Cardiac septum (tissue), 1 donor: ENCODE results near the gene CUX1. TPM values are rescaled to one million over a fixed set of nuclear protein-coding genes. Genes with fewer than 3 reads are reported as not detected.
"Not testable (repeated sequence)": the region's sequence is repeated elsewhere in the genome, so short reads cannot be mapped to it uniquely, and the experiment has no call there.

Experiments used
- DNase-seq: peaks from one replicate; pipeline ENCODE4 v3.0.0-alpha.2; 2020; ENCODE audit warnings: low spot score
- intact Hi-C: fragments of 100-400 bp; cut with DNase I; formaldehyde crosslinking; loops from one replicate; pipeline ENCODE4 v1.14.0; 2022
- total RNA-seq: library from RNA; stranded (reverse); fragmentation: NEBNext Ultra II Directional; extraction: Animal tissue kit (Norgen Biotek cat#: 25700); gene quantifications from one replicate; pipeline ENCODE4 v1.2.1, GENCODE V29; 2021
- donor health status: DM: no; HTN: no; CAD: no.

The CUX1 gene
- total RNA-seq, 1 donor from 2014 or later = 171 TPM

- no peak for DNase-seq
- intact Hi-C loops = no loop called here
Measured at GRCh38 chr7:101983147-101983811, 165.9 kb downstream of the CUX1 start.

GRCh38 chr7:101984133-101984879 is 166.9 kb downstream of the CUX1 start:
- DNase-seq = no peak
- intact Hi-C loops = no loop called here

DNA sequence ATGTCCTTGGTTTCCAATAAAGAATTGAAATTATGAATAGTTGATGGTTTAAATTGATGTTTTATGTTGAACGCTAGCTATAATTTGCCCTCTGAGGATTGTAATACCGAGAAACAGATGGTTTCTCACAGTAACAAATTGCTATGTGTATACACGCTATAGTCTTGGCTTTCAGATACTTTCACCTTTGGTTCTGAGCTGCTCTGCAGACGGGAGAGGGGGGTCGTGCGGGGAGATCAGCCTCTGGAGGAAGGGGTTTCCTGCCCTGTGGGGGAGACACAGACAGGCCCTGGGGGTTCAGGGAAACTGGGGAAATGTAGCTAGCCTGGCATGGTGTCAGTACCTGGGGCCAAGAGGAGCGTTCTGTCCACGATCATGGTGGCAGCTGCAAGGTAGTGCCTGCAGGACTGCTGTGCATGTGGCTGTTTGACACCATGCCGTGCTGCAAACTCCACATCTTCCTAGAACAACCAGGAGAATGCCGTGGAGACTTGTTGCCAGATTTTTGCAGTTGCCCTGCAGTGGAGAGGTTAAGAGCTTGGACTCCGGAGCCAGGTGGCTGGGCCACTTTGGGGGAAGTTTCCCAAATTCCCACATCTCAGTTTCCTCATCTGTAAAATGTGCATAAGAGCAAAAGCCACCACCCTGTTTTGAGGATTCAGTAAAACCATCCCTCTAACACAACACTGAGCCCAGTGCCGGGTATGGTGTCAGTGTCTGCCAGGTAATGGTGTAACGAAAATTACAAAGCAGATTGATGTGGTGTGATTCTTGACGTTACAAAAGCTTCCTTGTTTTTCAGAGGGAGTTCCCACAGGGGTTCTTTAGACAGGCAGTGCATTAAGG is 167.9 kb downstream of the CUX1 start:
- intact Hi-C loops = no loop called here
- no peak for DNase-seq

- no peak for DNase-seq
- intact Hi-C loops = no loop called here
Measured at GRCh38 chr7:101985903-101986734, 168.7 kb downstream of the CUX1 start.

DNA sequence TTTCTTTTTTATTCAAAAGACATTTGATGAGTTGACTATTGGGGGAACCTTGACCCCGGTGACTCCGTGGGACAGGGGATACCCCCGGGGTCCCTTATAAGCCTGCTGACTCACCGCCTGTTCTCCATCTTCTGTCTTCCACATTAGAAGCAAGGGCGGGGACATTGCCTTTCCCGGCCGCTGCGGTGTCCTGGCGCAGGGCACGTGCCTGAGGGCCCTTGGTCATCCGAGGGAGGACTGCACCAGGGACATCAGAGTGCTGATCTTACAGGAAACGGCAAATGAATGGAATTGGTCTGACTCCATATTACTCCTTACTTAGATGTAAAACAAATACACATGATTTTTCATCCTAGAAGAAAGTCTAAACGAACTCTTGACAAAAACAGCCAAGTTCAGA is 170.1 kb downstream of the CUX1 start:
- intact Hi-C loops = no loop called here
- DNase-seq = no peak

DNA sequence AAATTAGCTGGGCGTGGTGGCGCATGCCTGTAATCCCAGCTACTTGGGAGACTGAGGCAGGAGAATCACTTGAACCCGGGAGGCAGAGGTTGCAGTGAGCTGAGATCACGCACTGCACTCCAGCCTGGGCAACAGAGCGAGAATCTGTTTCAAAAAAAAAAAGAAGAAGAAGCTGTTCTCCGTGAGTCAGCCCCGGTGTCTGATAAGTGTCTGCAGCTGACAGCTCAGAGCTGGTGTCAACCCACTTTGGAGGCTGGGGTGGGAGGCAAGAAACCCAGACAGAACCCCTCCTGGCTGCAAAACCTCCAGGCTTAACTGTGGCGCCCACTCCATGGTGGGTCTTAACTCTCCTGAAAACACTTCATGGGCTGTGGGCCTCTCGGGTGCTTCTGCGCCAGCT is 170.6 kb downstream of the CUX1 start:
- DNase-seq, intact Hi-C loops: not testable (repeated sequence)

DNA sequence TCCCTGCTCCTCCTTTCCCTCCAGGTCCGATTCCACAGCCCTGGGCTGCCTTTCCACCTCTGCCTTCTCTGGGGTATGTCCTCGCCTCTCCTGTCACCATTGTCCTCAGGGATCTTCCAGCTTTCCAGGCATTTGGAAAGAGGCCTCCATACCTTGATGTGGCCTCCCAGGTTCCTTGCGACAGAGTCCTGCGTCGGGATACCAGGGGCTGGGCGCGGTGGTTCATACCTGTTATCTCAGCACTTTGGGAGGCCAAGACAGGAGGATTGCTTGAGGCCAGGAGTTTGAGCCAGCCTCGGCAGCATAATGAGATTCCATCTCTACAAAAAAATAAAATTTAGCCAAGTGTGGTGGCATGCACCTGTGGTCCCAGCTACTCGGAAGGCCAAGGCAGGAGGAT is 171.1 kb downstream of the CUX1 start:
- intact Hi-C loops = no loop called here
- no peak for DNase-seq

GRCh38 chr7:101989101-101989500 is 171.7 kb downstream of the CUX1 start:
- intact Hi-C loops = no loop called here
- DNase-seq = no peak

DNA sequence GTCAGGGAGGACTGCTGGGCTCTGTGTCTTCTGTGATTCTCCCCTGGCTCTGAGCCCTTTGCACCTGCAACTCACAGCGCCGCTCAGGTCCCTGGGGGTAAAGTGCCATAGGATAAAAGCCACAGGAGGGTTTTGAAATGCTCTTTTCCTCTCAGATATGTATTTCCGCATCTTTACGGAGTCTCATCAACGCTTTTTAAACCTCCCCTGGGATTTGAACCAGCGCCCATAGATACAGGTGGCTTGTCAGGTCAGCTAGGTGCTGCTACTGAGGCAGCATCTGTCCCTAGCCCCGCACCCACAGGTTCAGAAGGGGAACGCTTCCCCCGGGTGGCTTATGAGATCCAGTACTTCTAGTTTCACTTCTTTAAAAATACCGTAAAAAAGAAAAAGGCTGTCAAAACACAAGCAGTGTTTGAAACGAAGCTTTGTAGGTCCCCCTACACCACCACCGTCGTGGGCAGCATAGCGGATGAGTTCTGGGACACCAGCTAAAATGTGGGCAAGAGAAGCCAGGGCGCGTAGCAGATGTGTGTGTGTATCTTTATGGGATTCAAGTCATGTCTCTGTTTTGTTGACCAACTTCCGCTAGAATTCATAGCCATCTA is 173.5 kb downstream of the CUX1 start:
- no peak for DNase-seq
- intact Hi-C loops = no loop called here

GRCh38 chr7:101991860-101992259 is 174.4 kb downstream of the CUX1 start:
- no peak for DNase-seq
- intact Hi-C loops = no loop called here

DNA sequence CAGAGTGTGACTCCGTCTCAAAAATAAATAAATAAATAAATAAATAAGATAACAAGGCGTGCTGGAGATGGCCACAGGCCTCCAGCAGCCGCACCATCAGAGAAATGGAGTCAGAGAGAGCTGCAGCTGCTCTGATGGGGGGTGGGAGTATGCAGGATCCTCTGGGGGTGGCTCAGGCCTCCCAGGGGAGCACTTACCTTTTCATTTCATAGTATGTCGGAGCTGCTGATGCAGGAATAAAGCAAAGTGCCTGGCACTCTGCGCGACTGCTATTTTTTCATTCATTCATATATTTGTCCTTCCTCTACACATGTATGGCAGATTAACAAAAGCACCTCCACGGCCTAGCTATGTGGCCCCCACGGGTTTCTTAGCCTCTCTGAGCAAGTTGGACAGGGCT is 175.9 kb downstream of the CUX1 start:
- DNase-seq = no peak
- intact Hi-C loops = no loop called here

GRCh38 chr7:101995121-101995520 is 177.7 kb downstream of the CUX1 start:
- DNase-seq = no peak
- intact Hi-C loops = no loop called here

DNA sequence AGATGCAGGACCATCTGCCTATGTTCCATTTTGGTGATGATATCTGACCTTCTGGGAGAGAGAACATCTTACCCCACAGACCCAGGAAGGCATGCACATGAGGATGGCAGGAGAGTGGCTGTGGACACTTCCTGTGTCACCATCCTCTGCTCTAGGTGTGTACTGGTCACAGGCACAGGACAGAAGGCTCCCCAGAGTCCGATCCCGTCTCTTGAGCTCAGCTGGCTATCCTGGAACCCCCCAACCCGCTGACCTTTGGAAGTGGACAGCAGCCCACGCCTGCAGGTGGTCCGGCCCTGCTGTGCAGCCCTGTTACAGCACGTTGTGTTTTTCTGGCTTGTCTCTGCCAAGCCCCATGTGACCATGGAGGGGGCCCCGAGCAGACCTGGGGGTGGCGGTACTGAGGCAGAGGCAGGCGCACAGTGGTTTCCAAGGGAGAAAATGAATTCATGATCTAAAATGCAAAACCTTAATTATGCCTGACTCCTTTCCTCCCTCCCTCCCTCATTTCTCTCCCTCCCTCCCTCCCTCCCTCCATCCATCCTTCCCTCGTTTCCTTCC is 178.8 kb downstream of the CUX1 start:
- intact Hi-C loops = no loop called here
- DNase-seq = no peak

DNA sequence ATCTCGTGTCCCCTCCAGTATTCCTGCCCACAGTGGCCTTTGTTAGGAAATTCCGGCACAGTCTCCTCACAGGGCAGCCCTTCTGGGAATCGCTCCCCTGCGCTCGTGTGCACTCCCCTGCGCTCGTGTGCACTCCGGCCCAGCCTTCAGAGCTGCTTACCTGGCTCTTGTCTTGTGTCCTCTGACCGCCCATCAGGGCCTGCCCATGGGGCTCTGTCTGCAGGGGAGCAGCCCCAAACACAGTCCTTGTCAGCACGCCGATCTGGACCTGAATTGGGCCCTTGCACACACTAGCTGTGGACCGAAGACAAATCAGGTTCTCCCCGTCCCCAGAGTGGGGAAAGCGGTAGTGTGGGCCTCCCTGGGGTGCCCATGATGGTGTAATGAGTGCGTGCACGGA is 179.4 kb downstream of the CUX1 start:
- no peak for DNase-seq
- intact Hi-C loops = no loop called here

GRCh38 chr7:101998029-101998905 is 180.8 kb downstream of the CUX1 start:
- intact Hi-C loops = no loop called here
- no peak for DNase-seq

DNA sequence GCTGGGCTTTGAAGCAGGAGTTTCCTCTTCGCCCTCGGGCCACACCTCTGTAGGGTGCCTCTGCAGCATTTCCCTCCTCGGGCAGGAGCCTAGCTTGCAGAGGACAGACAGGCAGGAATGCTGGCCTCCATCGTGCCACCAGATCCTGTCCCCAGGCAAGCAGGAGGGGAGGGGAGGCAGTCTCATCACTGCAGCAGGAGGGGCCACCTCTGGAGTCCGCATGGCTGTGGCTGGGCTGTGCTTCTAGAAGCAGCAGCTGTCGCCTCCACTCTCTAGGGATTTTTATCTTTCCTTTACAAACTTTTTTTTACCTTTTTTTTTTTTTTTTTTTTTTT is 181.4 kb downstream of the CUX1 start:
- no peak for DNase-seq
- intact Hi-C loops = no loop called here

DNA sequence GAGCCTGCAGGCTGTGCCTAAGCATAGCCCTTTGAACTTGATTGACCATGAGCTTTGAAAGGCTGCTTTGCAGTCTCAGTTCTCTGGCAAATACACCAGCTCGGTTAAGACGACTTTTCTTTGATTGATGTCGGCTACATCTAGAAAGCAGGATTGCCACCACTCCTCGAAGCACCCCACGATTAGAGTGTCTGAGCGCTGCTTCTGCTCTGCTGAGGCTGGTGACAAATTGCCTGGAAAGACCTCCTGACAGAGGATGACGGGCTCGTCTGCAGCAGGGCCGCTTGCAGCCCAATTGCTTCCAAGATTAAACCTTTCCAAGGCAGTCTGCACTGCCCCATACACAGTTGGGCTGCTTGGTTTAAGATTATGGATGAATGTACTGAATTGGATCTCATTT is 182.0 kb downstream of the CUX1 start:
- intact Hi-C loops = no loop called here
- no peak for DNase-seq

DNA sequence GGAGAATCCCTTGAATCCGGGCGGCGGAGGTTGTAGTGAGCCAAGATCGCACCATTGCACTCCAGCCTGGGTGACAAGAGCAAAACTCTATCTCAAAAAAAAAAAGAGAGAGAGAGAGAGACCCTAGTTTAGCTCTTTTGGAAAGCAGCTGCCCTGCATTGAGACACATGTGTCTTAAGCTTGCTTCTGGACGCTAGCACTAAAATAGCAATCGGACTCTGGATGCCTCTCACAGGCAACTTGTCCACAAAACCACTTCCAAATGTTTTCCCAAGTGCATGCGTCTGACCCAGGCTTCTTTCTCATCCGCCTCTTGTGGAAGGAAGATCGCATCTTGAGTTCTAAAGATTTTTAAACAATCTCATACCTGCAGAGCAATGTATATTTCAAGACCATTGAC is 182.7 kb downstream of the CUX1 start:
- DNase-seq = no peak
- intact Hi-C loops = no loop called here
